ENCODE measurements around the gene PASK.

The PASK gene

DNA sequence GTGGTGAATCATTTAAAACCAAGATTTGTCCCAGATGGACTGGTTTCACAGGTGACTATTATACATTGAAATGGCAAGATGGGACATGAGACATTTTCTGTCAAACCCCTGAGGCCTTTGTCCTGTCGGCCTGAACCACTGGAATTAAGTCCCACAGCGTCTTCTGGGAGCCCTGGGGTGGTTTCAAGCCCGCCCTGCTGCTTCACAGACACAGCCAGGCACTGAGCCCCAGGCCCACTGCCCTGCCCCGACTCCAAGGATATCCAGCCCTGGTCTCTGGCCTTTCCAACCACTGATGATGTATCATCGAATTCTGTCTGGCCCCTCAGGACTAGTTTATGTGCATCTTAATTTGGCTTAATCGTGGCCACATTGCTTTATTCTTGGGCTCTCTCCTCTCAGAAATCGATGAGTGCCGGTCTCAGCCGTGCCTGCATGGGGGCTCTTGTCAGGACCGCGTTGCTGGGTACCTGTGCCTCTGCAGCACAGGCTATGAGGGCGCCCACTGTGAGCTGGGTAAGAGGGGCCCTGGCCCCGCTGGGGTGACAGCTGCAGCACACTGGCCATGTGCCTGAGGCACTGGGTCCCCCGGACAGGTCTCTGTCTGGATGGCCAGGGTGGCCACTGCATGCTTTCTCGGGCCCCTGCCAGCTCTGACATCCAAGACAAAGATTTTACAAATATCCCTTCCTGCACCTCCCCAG is 86.7 kb downstream of the PASK start:
- no peak for DNase-seq

DNA sequence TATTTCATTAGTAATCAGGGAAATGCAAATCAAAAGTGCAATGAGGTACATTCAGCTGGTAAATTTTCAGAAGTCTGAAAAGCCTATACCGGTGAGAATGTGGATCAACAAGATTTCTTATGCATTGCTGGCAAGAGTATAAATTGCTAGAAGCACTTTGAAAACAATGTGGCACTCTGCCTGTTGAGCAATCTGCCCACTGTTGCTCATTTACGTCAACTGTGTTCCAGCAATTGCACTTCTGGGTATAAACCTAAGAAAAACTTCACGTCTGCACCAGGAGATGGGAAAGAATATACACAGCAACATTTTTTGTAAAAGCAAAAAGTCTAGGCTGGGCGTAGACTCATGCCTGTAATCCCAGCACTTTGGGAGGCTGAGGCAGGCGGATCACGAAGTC is 88.0 kb downstream of the PASK start:
- no peak for DNase-seq
